Keratinocyte (primary cell): ENCODE results near the gene OR52W1.

Source experiments
- EZH2 ChIP-seq: IDR thresholded peaks from one replicate; pipeline ENCODE4 v1.6.1; 2012; ENCODE audit warnings: inconsistent platforms, mild to moderate bottlenecking, low read length, moderate library complexity
- TF ChIP-seq, protein P1 (sequence below), 3 experiments: IDR thresholded peaks in 1 of 3; conservative IDR thresholded peaks in 1 of 3; optimal IDR thresholded peaks in 1 of 3; 2 replicates in 2 of 3; 3 replicates in 1 of 3; pipeline versions ENCODE3 to v1.5.1; 2011; ENCODE audit warnings: low read length in 3 of 3, mild to moderate bottlenecking in 3 of 3, moderate library complexity in 2 of 3, control low read depth in 1 of 3, inconsistent platforms in 1 of 3; ENCODE audit not compliant: insufficient read depth in 2 of 3; ENCODE audit errors: extremely low read depth in 1 of 3

DNA sequence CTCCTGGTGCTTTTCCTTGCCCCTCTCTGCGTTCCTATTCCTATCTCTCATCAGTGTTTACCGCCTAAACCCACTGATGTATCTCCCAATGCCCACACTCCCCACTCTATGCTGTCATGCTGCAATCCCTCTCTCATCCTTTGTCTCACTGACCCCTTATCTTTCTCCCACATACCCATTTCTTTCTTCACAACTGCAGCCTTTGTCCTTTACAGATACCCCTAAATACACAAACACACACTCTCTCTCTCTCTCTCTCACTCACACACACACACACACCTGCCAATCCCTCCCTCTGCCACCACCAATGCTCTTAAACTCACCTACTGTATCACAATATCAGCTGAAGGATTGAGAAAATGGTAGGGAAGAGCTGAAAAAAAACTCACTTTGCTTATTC is 23.6 kb upstream of the OR52W1 start:
- TF ChIP-seq EZH2: no peak
- TF ChIP-seq, protein P1, sequence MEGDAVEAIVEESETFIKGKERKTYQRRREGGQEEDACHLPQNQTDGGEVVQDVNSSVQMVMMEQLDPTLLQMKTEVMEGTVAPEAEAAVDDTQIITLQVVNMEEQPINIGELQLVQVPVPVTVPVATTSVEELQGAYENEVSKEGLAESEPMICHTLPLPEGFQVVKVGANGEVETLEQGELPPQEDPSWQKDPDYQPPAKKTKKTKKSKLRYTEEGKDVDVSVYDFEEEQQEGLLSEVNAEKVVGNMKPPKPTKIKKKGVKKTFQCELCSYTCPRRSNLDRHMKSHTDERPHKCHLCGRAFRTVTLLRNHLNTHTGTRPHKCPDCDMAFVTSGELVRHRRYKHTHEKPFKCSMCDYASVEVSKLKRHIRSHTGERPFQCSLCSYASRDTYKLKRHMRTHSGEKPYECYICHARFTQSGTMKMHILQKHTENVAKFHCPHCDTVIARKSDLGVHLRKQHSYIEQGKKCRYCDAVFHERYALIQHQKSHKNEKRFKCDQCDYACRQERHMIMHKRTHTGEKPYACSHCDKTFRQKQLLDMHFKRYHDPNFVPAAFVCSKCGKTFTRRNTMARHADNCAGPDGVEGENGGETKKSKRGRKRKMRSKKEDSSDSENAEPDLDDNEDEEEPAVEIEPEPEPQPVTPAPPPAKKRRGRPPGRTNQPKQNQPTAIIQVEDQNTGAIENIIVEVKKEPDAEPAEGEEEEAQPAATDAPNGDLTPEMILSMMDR (optimal IDR thresholded peaks at IDR 0.05 in 1 of 3, IDR thresholded peaks at IDR 0.05 in 1 of 3, conservative IDR thresholded peaks at IDR 0.05 in 1 of 3; ENCODE audit: extremely low read depth in 1 of 3, insufficient read depth in 2 of 3, low read length in 3 of 3): no peak
